OCI-LY1 (cell line): Measurements from ENCODE around the gene RFTN1.

Experiments
- EZH2 ChIP-seq: fragments of 200-600 bp; sonication (generic), shearing (Covaris generic); IDR thresholded peaks from 2 replicates; pipeline ENCODE4 v1.8.0; 2017; ENCODE audit warnings: borderline replicate concordance, mixed run types, mild to moderate bottlenecking, antibody characterized with exemption, low read length, moderate library complexity, mixed read lengths
- TF ChIP-seq, protein P1 (sequence below): fragments of 200-600 bp; sonication (generic), shearing (Covaris generic); IDR thresholded peaks from 2 replicates; pipeline ENCODE4 v1.5.1; 2017; ENCODE audit warnings: mild to moderate bottlenecking, antibody characterized with exemption, low read length, moderate library complexity, mixed read lengths

- TF ChIP-seq, protein P1, sequence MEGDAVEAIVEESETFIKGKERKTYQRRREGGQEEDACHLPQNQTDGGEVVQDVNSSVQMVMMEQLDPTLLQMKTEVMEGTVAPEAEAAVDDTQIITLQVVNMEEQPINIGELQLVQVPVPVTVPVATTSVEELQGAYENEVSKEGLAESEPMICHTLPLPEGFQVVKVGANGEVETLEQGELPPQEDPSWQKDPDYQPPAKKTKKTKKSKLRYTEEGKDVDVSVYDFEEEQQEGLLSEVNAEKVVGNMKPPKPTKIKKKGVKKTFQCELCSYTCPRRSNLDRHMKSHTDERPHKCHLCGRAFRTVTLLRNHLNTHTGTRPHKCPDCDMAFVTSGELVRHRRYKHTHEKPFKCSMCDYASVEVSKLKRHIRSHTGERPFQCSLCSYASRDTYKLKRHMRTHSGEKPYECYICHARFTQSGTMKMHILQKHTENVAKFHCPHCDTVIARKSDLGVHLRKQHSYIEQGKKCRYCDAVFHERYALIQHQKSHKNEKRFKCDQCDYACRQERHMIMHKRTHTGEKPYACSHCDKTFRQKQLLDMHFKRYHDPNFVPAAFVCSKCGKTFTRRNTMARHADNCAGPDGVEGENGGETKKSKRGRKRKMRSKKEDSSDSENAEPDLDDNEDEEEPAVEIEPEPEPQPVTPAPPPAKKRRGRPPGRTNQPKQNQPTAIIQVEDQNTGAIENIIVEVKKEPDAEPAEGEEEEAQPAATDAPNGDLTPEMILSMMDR = no peak
- no peak for TF ChIP-seq EZH2
Measured at GRCh38 chr3:16437640-16438039, 75.9 kb downstream of the RFTN1 start.
